Panc1 (cell line): ENCODE results near the gene ANKRD13D. TPM values are rescaled to one million over a fixed set of nuclear protein-coding genes. Genes with fewer than 3 reads are reported as not detected.

ENCODE experiments used
- ATAC-seq: fragments of 200-7000 bp; cut with Tn5 transposase; 2 replicates; pipeline ENCODE4 v1.9.1; 2020; ENCODE audit warnings: mild to moderate bottlenecking, moderate library complexity
- BruUV-seq: library from RNA; stranded (reverse); fragments of 400-500 nt; replicated peaks from 2 replicates; lab custom pipeline; 2021; lab: Mats Ljungman, UMichigan
- CTCF ChIA-PET: fragments of 300-600 bp; sonication (Branson Sonifier 250); formaldehyde crosslinking; loops from one replicate; lab custom pipeline; 2022; ENCODE audit warnings: antibody characterized with exemption; lab: Charles Lee
- POLR2A ChIA-PET: fragments of 300-600 bp; sonication (Branson Sonifier 250); formaldehyde crosslinking; loops from one replicate; lab custom pipeline; 2022; ENCODE audit warnings: antibody characterized with exemption; lab: Charles Lee
- DNase-seq: peaks from one replicate; pipeline ENCODE4 v3.0.0-alpha.2; 2010; ENCODE audit warnings: low read depth, low spot score
- H3K27ac ChIP-seq: 2 replicates; pipeline ENCODE4 v1.5.1; 2011; ENCODE audit warnings: mild to moderate bottlenecking, low read length, inconsistent platforms
- H3K27me3 ChIP-seq: fragments of 200-500 bp; sonication (Bioruptor generic); 2 replicates; pipeline ENCODE4 v1.6.0; 2014; ENCODE audit warnings: low read length, inconsistent platforms; ENCODE audit not compliant: control insufficient read depth, insufficient read depth
- H3K36me3 ChIP-seq: fragments of 200-500 bp; sonication (Bioruptor generic); 2 replicates; pipeline ENCODE4 v1.5.1; 2014; ENCODE audit warnings: inconsistent platforms, mild to moderate bottlenecking, low read length, moderate library complexity; ENCODE audit not compliant: control insufficient read depth, insufficient read depth
- H3K4me1 ChIP-seq: 2 replicates; pipeline ENCODE4 v1.5.1; 2011; ENCODE audit warnings: inconsistent platforms, mild to moderate bottlenecking, low read length, moderate library complexity; ENCODE audit not compliant: control insufficient read depth, insufficient read depth
- H3K4me3 ChIP-seq, 2 experiments: 2 replicates each; pipeline ENCODE4 v1.5.1; 2011 to 2012; ENCODE audit warnings: low read depth in 2 of 2, low read length in 2 of 2, mild to moderate bottlenecking in 2 of 2, inconsistent platforms in 1 of 2, moderate library complexity in 1 of 2
- H3K9me3 ChIP-seq: fragments of 200-500 bp; sonication (Bioruptor generic); 2 replicates; pipeline ENCODE4 v1.5.1; 2014; ENCODE audit warnings: low read depth, mild to moderate bottlenecking, inconsistent platforms, low read length, moderate library complexity; ENCODE audit not compliant: control insufficient read depth, insufficient read depth
- POLR2AphosphoS5 ChIP-seq: IDR thresholded peaks from 2 replicates; pipeline ENCODE4 v1.6.1; 2012; ENCODE audit warnings: mild to moderate bottlenecking, low read depth, low read length, moderate library complexity
- REST ChIP-seq, 2 experiments: IDR thresholded peaks; 2 replicates each; pipeline ENCODE4 v1.6.1; 2011 to 2012; ENCODE audit warnings: low read depth in 2 of 2, control low read depth in 1 of 2, low read length in 1 of 2, mild to moderate bottlenecking in 1 of 2, moderate library complexity in 1 of 2; ENCODE audit not compliant: insufficient read depth in 1 of 2
- SIN3A ChIP-seq: IDR thresholded peaks from 2 replicates; pipeline ENCODE4 v1.6.1; 2012; ENCODE audit warnings: low read depth, mild to moderate bottlenecking, low read length, moderate library complexity, borderline replicate concordance; ENCODE audit not compliant: insufficient read depth
- TCF7L2 ChIP-seq: IDR thresholded peaks from 2 replicates; pipeline ENCODE4 v1.6.1; 2011; ENCODE audit warnings: mild to moderate bottlenecking, low read depth, low read length, inconsistent platforms
- in situ Hi-C: cut with HindIII; loops from 2 replicates; pipeline ENCODE4 v1.10.0; 2016; ENCODE audit warnings: low sequenced_read_pairs, low pct_unique_long_range_greater_than_20kb
- intact Hi-C: fragments of 100-400 bp; cut with micrococcal nuclease; formaldehyde crosslinking; loops from one replicate; pipeline ENCODE4 v1.10.0; 2022; ENCODE audit not compliant: unreplicated experiment
- total RNA-seq: library from RNA; stranded (reverse); gene quantifications from one replicate; pipeline ENCODE4 v1.2.1, GENCODE V29; 2021; ENCODE audit not compliant: unreplicated experiment
- TF ChIP-seq, protein P1 (sequence below): fragments of 450-650 bp; IDR thresholded peaks from 2 replicates; pipeline ENCODE4 v1.5.1; 2017; ENCODE audit warnings: mild to moderate bottlenecking

The ANKRD13D gene
- total RNA-seq, 1 experiment from 2014 or later = 76.5 TPM

- DNase-seq = no peak
- Histone ChIP-seq H3K27ac (no peak overlapping the region), H3K4me3 (no peak overlapping the region), H3K36me3 (peaks cover 80% of the 10 kb centered on the region), H3K4me1 (no peaks in the 10 kb centered on the region), H3K27me3 (no peaks in the 10 kb centered on the region), H3K9me3 (no peaks in the 10 kb centered on the region)
- TF ChIP-seq, protein P1, sequence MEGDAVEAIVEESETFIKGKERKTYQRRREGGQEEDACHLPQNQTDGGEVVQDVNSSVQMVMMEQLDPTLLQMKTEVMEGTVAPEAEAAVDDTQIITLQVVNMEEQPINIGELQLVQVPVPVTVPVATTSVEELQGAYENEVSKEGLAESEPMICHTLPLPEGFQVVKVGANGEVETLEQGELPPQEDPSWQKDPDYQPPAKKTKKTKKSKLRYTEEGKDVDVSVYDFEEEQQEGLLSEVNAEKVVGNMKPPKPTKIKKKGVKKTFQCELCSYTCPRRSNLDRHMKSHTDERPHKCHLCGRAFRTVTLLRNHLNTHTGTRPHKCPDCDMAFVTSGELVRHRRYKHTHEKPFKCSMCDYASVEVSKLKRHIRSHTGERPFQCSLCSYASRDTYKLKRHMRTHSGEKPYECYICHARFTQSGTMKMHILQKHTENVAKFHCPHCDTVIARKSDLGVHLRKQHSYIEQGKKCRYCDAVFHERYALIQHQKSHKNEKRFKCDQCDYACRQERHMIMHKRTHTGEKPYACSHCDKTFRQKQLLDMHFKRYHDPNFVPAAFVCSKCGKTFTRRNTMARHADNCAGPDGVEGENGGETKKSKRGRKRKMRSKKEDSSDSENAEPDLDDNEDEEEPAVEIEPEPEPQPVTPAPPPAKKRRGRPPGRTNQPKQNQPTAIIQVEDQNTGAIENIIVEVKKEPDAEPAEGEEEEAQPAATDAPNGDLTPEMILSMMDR = no peak
- no peak for TF ChIP-seq TCF7L2
- no peak for TF ChIP-seq POLR2AphosphoS5
- no peak for TF ChIP-seq REST (IDR thresholded peaks at IDR 0.05; ENCODE audit: insufficient read depth in 1 of 2, low read depth in 2 of 2, low read length in 1 of 2)
- TF ChIP-seq SIN3A = no peak
- POLR2A ChIA-PET = no interaction called here
- BruUV-seq = TSS peak; percentile 16
- CTCF ChIA-PET = interaction anchor here (0.5 kb wide), 1 partner anchor 414 kb away, joined by 6 read pairs; no protein-coding TSS in a partner anchor
- in situ Hi-C loops = no loop called here
- intact Hi-C loops = no loop called here
- no peak for ATAC-seq
Measured at GRCh38 chr11:67250059-67251043, 38.8 kb upstream of the ANKRD13D start.

- CTCF ChIA-PET = no interaction called here
- in situ Hi-C loops = no loop called here
- no peak for ATAC-seq
- DNase-seq = no peak
- Histone ChIP-seq H3K27ac (no peak overlapping the region), H3K4me1 (no peaks in the 10 kb centered on the region), H3K36me3 (peaks cover 70% of the 10 kb centered on the region), H3K4me3 (no peak overlapping the region), H3K27me3 (no peaks in the 10 kb centered on the region), H3K9me3 (no peaks in the 10 kb centered on the region)
- no TSS peak for BruUV-seq
- TF ChIP-seq POLR2AphosphoS5 (no peak), SIN3A (no peak), TCF7L2 (no peak), REST (IDR thresholded peaks at IDR 0.05; ENCODE audit: insufficient read depth in 1 of 2, low read depth in 2 of 2, low read length in 1 of 2) (no peak)
- TF ChIP-seq, protein P1 = no peak
- intact Hi-C loops = no loop called here
- POLR2A ChIA-PET = no interaction called here
Measured at GRCh38 chr11:67251841-67252240, 37.3 kb upstream of the ANKRD13D start.
